ENCODE results near the gene CAB39L. TPM values are rescaled to one million over a fixed set of nuclear protein-coding genes. Genes with fewer than 3 reads are reported as not detected.

The CAB39L gene
- total RNA-seq, 4 donors from 2014 or later = 23.3 to 41.0 (median 31.0) TPM

GRCh38 chr13:49369866-49370265 is 74.0 kb downstream of the CAB39L start:
- Histone ChIP-seq H3K36me3 (no peaks in the 10 kb centered on the region), H3K27ac (no peak overlapping the region), H3K9me3 (no peaks in the 10 kb centered on the region), H3K4me1 (peaks cover 11 to 17% of the 10 kb centered on the region in 2 donors), H3K27me3 (no peaks in the 10 kb centered on the region), H3K4me3 (replicated peaks in 1 of 3) (no peak overlapping the region)
- TF ChIP-seq CTCF (IDR thresholded peaks at IDR 0.05) (no peak), POLR2A (IDR thresholded peaks at IDR 0.05) (no peak)
- no peak for DNase-seq
- intact Hi-C loops (cut with DNase I) = no loop called here
- 90 to 95% methylated on average over 4 of the region's 4 CpGs for WGBS, 2 donors

- DNase-seq = no peak
- TF ChIP-seq POLR2A (IDR thresholded peaks at IDR 0.05) (no peak), CTCF (IDR thresholded peaks at IDR 0.05) (no peak)
- no peaks in the 10 kb centered on the region for H3K36me3 ChIP-seq
- H3K4me3 ChIP-seq (replicated peaks in 1 of 3) = no peak overlapping the region
- no peak overlapping the region for H3K27ac ChIP-seq
- intact Hi-C loops (cut with DNase I) = no loop called here
- H3K4me1 ChIP-seq = peaks cover 7 to 11% of the 10 kb centered on the region in 2 donors
- 84 to 85% methylated on average over 2 of the region's 2 CpGs for WGBS, 2 donors
- no peaks in the 10 kb centered on the region for H3K9me3 ChIP-seq
- H3K27me3 ChIP-seq = no peaks in the 10 kb centered on the region
These were observed 75.2 kb downstream of the CAB39L start for GRCh38 chr13:49368688-49369087.

- no peak for DNase-seq
- Histone ChIP-seq H3K9me3 (no peaks in the 10 kb centered on the region), H3K36me3 (no peaks in the 10 kb centered on the region), H3K4me1 (peaks cover 7% of the 10 kb centered on the region in 2 donors), H3K4me3 (replicated peaks in 1 of 3) (no peak overlapping the region), H3K27ac (no peak overlapping the region), H3K27me3 (no peaks in the 10 kb centered on the region)
- WGBS, 2 donors = 69 to 75% methylated on average over 5 of the region's 5 CpGs
- TF ChIP-seq POLR2A (IDR thresholded peaks at IDR 0.05) = no peak
- TF ChIP-seq CTCF (IDR thresholded peaks at IDR 0.05) = no peak
- intact Hi-C loops (cut with DNase I) = no loop called here
These were observed 76.0 kb downstream of the CAB39L start for GRCh38 chr13:49367640-49368422.

- no peak for TF ChIP-seq POLR2A (IDR thresholded peaks at IDR 0.05)
- TF ChIP-seq CTCF (IDR thresholded peaks at IDR 0.05) = no peak
- peak in 1 of 2 donors; percentile 3 for DNase-seq
- no peaks in the 10 kb centered on the region for H3K36me3 ChIP-seq
- H3K27ac ChIP-seq = no peak overlapping the region
- peaks cover 4 to 5% of the 10 kb centered on the region in 2 donors for H3K4me1 ChIP-seq
- intact Hi-C loops (cut with DNase I) = no loop called here
- H3K9me3 ChIP-seq = no peaks in the 10 kb centered on the region
- WGBS, 2 donors = 81 to 84% methylated on average over 2 of the region's 2 CpGs
- no peaks in the 10 kb centered on the region for H3K27me3 ChIP-seq
- H3K4me3 ChIP-seq (replicated peaks in 1 of 3) = no peak overlapping the region
These were observed 77.0 kb downstream of the CAB39L start for GRCh38 chr13:49366841-49367240.

GRCh38 chr13:49357694-49358093 is 86.2 kb downstream of the CAB39L start:
- no peak overlapping the region for H3K27ac ChIP-seq
- no peak for DNase-seq

More at GRCh38 chr13:49357694-49358093, 86.2 kb downstream of the CAB39L start:
- WGBS, 2 donors = 92 to 93% methylated on average over 2 of the region's 2 CpGs
- Histone ChIP-seq H3K36me3 (no peaks in the 10 kb centered on the region), H3K4me1 (peaks cover 0 to 3% of the 10 kb centered on the region in 2 donors), H3K9me3 (no peaks in the 10 kb centered on the region), H3K4me3 (replicated peaks in 1 of 3) (no peak overlapping the region), H3K27me3 (no peaks in the 10 kb centered on the region)
- no peak for TF ChIP-seq POLR2A (IDR thresholded peaks at IDR 0.05)
- no peak for TF ChIP-seq CTCF (IDR thresholded peaks at IDR 0.05)
- intact Hi-C loops (cut with DNase I) = no loop called here
